ENCODE data around the gene PISD.
A peak's percentile ranks its signal among the peaks of the same experiment; 100 is the strongest.
"Not testable (repeated sequence)": the region's sequence is repeated elsewhere in the genome, so short reads cannot be mapped to it uniquely, and the experiment has no call there.

PISD gene

GRCh38 chr22:31661851-31662667 is at the start of gene PISD:
Gene PISD (minus strand): TSS chr22:31662215. CDS start chr22:31662208, 7 bp downstream.
- TF ChIP-seq, protein P1, sequence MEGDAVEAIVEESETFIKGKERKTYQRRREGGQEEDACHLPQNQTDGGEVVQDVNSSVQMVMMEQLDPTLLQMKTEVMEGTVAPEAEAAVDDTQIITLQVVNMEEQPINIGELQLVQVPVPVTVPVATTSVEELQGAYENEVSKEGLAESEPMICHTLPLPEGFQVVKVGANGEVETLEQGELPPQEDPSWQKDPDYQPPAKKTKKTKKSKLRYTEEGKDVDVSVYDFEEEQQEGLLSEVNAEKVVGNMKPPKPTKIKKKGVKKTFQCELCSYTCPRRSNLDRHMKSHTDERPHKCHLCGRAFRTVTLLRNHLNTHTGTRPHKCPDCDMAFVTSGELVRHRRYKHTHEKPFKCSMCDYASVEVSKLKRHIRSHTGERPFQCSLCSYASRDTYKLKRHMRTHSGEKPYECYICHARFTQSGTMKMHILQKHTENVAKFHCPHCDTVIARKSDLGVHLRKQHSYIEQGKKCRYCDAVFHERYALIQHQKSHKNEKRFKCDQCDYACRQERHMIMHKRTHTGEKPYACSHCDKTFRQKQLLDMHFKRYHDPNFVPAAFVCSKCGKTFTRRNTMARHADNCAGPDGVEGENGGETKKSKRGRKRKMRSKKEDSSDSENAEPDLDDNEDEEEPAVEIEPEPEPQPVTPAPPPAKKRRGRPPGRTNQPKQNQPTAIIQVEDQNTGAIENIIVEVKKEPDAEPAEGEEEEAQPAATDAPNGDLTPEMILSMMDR (IDR thresholded peaks at IDR 0.05; ENCODE audit: low read depth, low read length, missing control alignments) = no peak
- peak; percentile 82 for DNase-seq (ENCODE audit: extremely low read depth, low read depth)

GRCh38 chr22:31711226-31711625 is 49.2 kb upstream of the PISD start:
- not testable (repeated sequence) for H3K4me3 ChIP-seq (replicated peaks; ENCODE audit: low read depth, low read length); DNase-seq (ENCODE audit: extremely low read depth, low read depth)

More at GRCh38 chr22:31661851-31662667, at the start of gene PISD:
- H3K4me3 ChIP-seq (replicated peaks; ENCODE audit: low read depth, low read length) = peak within 1 kb of the TSS; percentile 76

- TF ChIP-seq, protein P1 (IDR thresholded peaks at IDR 0.05; ENCODE audit: low read depth, low read length, missing control alignments) = no peak
- no peak overlapping the region for H3K4me3 ChIP-seq (replicated peaks; ENCODE audit: low read depth, low read length)
- DNase-seq (ENCODE audit: extremely low read depth, low read depth) = no peak
These were observed 45.5 kb upstream of the PISD start for GRCh38 chr22:31707519-31707918.

GRCh38 chr22:31695423-31695822 is 33.4 kb upstream of the PISD start:
- TF ChIP-seq, protein P1 (IDR thresholded peaks at IDR 0.05; ENCODE audit: low read depth, low read length, missing control alignments) = no peak
- no peak for DNase-seq (ENCODE audit: extremely low read depth, low read depth)
- H3K4me3 ChIP-seq (replicated peaks; ENCODE audit: low read depth, low read length) = no peak overlapping the region

GRCh38 chr22:31694046-31694445 is 32.0 kb upstream of the PISD start:
- not testable (repeated sequence) for H3K4me3 ChIP-seq (replicated peaks; ENCODE audit: low read depth, low read length); DNase-seq (ENCODE audit: extremely low read depth, low read depth)

DNA sequence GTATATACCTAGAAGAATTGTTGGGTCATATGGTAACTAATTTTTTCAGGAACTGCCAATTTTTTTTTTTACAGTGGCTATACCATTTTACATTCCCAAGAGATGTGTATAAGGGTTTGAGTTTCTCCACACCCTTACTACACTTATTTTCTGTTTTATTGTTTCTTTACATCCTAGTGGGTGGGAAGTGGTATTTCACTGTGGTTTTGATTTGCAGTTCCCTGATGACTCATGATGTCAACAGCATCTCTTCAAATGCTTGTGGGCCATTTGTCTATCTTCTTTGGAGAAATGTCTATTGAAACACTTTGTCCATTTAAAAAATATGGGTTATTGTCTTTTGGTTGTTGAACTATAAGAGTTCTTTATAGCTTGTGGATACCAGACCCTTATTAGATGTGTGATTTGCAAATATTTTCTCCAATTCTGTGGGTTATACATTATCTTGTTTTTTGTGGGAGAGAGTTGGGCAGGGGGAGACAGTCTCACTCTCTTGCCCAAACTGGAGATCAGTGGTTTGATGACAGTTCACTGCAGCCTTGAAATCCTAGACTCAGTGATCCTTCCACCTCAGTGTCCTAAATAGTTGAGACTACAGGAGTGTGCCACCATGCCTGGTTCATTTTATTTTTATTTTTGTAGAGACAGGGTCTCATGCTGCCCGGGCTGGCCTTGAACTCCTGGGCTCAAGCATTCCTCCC is 30.3 kb upstream of the PISD start:
- DNase-seq (ENCODE audit: extremely low read depth, low read depth) = peak; percentile 5
- TF ChIP-seq, protein P1 (IDR thresholded peaks at IDR 0.05; ENCODE audit: low read depth, low read length, missing control alignments) = no peak
- H3K4me3 ChIP-seq (replicated peaks; ENCODE audit: low read depth, low read length) = no peak overlapping the region

DNA sequence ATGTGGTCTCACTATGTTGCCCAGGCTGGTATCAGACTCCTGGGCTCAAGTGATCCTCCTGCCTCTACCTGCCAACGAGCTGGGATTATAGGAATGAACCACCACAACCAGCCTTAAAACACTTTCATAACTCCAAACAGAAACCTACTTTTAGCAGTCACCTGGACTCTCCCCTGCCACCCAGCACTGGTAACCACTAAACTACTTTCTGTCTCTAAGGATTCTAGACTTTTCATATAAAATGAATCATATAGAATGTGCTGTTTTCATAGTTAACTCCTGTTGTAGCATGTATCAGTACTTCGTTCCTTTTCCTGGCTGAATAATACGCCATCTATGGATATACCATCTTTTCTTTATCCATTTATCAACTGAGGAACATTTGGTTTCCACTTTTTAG is 29.4 kb upstream of the PISD start:
- TF ChIP-seq, protein P1 (IDR thresholded peaks at IDR 0.05; ENCODE audit: low read depth, low read length, missing control alignments) = no peak
- no peak for DNase-seq (ENCODE audit: extremely low read depth, low read depth)

More for the DNA sequence above, 29.4 kb upstream of the PISD start:
- H3K4me3 ChIP-seq (replicated peaks; ENCODE audit: low read depth, low read length) = no peak overlapping the region

Measured in HFF-Myc (cell line).